Mesangial cell (primary cell): Measurements from ENCODE around the gene SLC38A1. TPM values are rescaled to one million over a fixed set of nuclear protein-coding genes. Genes with fewer than 3 reads are reported as not detected.

Experiments
- total RNA-seq: library from RNA; depleted of rRNA; stranded (reverse); fragments of >200 nt; gene quantifications from 2 replicates; pipeline ENCODE4 v1.2.3, GENCODE V29; 2015

SLC38A1 gene
- total RNA-seq, result 74.6 and 85.4 TPM in 2 replicates

DNA sequence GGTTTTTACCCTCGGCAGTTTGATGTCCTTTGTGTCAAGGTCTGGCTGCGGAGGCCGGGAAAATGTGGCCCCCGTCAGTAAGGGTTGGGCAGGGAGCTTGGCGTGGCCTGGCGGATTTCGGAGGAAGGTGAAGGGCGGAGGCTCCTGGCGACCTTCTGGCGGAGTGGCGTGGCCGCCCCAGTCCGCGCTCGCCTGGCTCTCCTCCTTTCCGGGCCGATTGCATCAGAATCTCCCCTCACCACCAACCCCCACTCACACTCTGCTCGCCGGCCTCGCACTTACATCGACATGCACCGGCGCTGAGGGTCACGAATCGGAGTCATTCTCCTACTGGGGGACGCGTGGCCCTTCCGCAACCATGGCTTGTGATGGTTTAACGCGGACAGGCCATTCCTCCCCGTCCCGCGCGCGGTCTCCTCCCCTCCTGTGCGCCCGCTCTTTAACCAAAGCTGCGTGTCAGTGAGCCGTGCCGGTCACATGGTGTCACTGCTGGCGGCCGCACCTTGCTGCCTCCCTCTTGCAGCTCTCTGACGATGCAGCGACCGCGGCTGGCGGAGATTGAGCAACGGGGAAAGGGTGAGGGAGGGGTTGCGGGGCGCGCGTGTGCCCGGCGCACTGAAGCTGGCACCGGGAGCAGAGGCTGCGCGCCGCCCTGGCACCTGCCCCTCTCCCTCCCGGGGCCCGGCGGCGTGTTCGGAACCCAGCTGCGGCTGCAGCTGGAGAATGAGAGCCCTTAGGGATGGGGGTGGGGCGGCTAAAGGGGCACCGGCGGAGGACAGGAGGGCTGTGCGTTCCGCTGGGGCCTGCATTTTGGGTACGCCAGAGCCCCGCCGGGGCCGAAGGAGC lies at the start of gene SLC38A1:
SLC38A1 (minus strand) TSS at position 461 of the 846 bp plus-strand sequence. CDS start 29,243 bp downstream, outside the sequence.

Other genes starting within 250 kb of the SLC38A1 start
- 128 and 174 TPM in 2 replicates for gene SLC38A2, start 103.7 kb upstream of the SLC38A1 start, total RNA-seq